GM10266 (cell line): ENCODE measurements around the gene KLC4.

Experiments used
- DNase-seq: peaks from one replicate; pipeline ENCODE4 v3.0.0; 2012; ENCODE audit errors: extremely low spot score
- CTCF ChIP-seq: IDR thresholded peaks from 2 replicates; pipeline ENCODE4 v1.5.1; 2012; ENCODE audit warnings: mild to moderate bottlenecking, low read depth; ENCODE audit not compliant: control insufficient read depth, insufficient read depth; ENCODE audit errors: missing control alignments

The KLC4 gene

GRCh38 chr6:43070028-43070632, 10.7 kb downstream of the KLC4 start:
- peak; percentile 81 for DNase-seq
- peak; percentile 36 for TF ChIP-seq CTCF

- TF ChIP-seq CTCF, result no peak
- no peak for DNase-seq
These were observed 15.6 kb downstream of the KLC4 start for GRCh38 chr6:43074847-43075669.

- TF ChIP-seq CTCF, result no peak
- peak; percentile 49 for DNase-seq
These were observed 16.4 kb downstream of the KLC4 start, which contains the start of gene PTK7 for GRCh38 chr6:43075670-43076463. TSS of gene PTK7 (plus strand) at chr6:43076314. CDS start at chr6:43076489, 175 bp downstream.

- TF ChIP-seq CTCF, result no peak
- no peak for DNase-seq
These were observed 17.3 kb downstream of the KLC4 start for GRCh38 chr6:43076464-43077332.

- no peak for DNase-seq
- TF ChIP-seq CTCF, result no peak
These were observed 17.9 kb downstream of the KLC4 start for GRCh38 chr6:43077333-43077809.

- TF ChIP-seq CTCF, result no peak
- no peak for DNase-seq
These were observed 18.6 kb downstream of the KLC4 start for GRCh38 chr6:43077981-43078511.
